ENCODE results near the gene MSX1. TPM values are rescaled to one million over a fixed set of nuclear protein-coding genes. Genes with fewer than 3 reads are reported as not detected.

The MSX1 gene
- total RNA-seq, 1 experiment from 2014 or later = 59.9 TPM

- Histone ChIP-seq H2AFZ (ENCODE audit: low read depth, low read length, poor library complexity, severe bottlenecking) (no peak overlapping the region), H3K4me3 (replicated peaks in 1 of 2; ENCODE audit: low read depth in 1 of 2, low read length in 2 of 2) (no peak overlapping the region), H3K9me3 (ENCODE audit: control insufficient read depth in 1 of 2, insufficient read depth in 1 of 2, low read depth in 1 of 2, low read length in 2 of 2) (no peaks in the 10 kb centered on the region), H3K9ac (ENCODE audit: low read length) (no peak overlapping the region), H3K9me2 (ENCODE audit: insufficient read depth) (no peaks in the 10 kb centered on the region), H4K20me1 (ENCODE audit: insufficient read depth) (peaks cover 3% of the 10 kb centered on the region; the same call in 1 of the 2 replicates), H3K4me1 (ENCODE audit: control insufficient read depth in 1 of 2, insufficient read depth in 2 of 2, low read length in 2 of 2) (peaks cover 22 to 44% of the 10 kb centered on the region in 2 experiments), H3K79me2 (ENCODE audit: insufficient read depth, low read length) (peaks cover 30% of the 10 kb centered on the region), H3K4me2 (ENCODE audit: low read length) (peak overlapping the region; percentile 91; the same call in 1 of the 2 replicates), H3K27me3 (ENCODE audit: insufficient read depth, low read length) (no peaks in the 10 kb centered on the region), H3K36me3 (ENCODE audit: control insufficient read depth in 1 of 2, insufficient read depth in 2 of 2, low read length in 2 of 2) (peaks cover 5 to 15% of the 10 kb centered on the region in 2 experiments; a peak in 3 of 4 replicates), H3K27ac (ENCODE audit: low read depth, low read length) (no peak overlapping the region)
- ChIA-PET POLR2A (interaction anchor here (2.4 kb wide), 1 partner anchor 97 kb away, joined by 9 read pairs; no protein-coding TSS in a partner anchor), RAD21 (ENCODE audit: low non-redundant PET in 1 of 2, low total read pairs in 2 of 2, uncharacterized antibody in 2 of 2, unreplicated experiment in 2 of 2) (no interaction called here), CTCF (no interaction called here)
- no TSS peak for BruUV-seq (replicated peaks)
- intact Hi-C loops (cut with micrococcal nuclease) = loop anchor here (5.0 kb wide), 3 partner anchors 96 to 316 kb away; partner anchors contain the start of gene STX18
- ATAC-seq (no peak), DNase-seq (ENCODE audit: low read depth, low spot score) (no peak)
- no peak for TF ChIP-seq SP1 (IDR thresholded peaks at IDR 0.05; ENCODE audit: low read depth)
- no peak for TF ChIP-seq CEBPB (IDR thresholded peaks at IDR 0.05; ENCODE audit: low read depth)
- TF ChIP-seq ZFX (IDR thresholded peaks at IDR 0.05) = no peak
- no peak for TF ChIP-seq EGR1 (IDR thresholded peaks at IDR 0.05; ENCODE audit: low read depth)
- no peak for TF ChIP-seq ZBTB33 (IDR thresholded peaks at IDR 0.05; ENCODE audit: extremely low read depth, insufficient replicate concordance, low read length)
- TF ChIP-seq SIN3A (IDR thresholded peaks at IDR 0.05; ENCODE audit: low read depth) = no peak
Measured at GRCh38 chr4:4857809-4858508, 1.5 kb upstream of the MSX1 start.

All from HCT116 (cell line).